Epithelial cell of proximal tubule (primary cell): ENCODE results near the gene DARS2. TPM values are rescaled to one million over a fixed set of nuclear protein-coding genes. Genes with fewer than 3 reads are reported as not detected.

Experiments
- DNase-seq: peaks from one replicate; pipeline ENCODE4 v3.0.0-alpha.2; 2011; ENCODE audit warnings: low read depth
- H3K4me3 ChIP-seq: 2 replicates; pipeline ENCODE4 v1.5.1; 2011; ENCODE audit warnings: low read depth, mild to moderate bottlenecking, low read length
- CTCF ChIP-seq: conservative IDR thresholded peaks from 2 replicates; pipeline ENCODE4 v1.5.1; 2012; ENCODE audit warnings: low read depth, mild to moderate bottlenecking, low read length
- total RNA-seq: library from RNA; depleted of rRNA; stranded (reverse); fragments of >200 nt; gene quantifications from 2 replicates; pipeline ENCODE4 v1.2.3, GENCODE V29; 2015

DARS2 gene
- total RNA-seq, 1 donor from 2014 or later: 39.6 TPM

- H3K4me3 ChIP-seq: no peak overlapping the region
- no peak for TF ChIP-seq CTCF
- DNase-seq: no peak
These were observed 63.2 kb downstream of the DARS2 start for GRCh38 chr1:173887627-173888026.

- TF ChIP-seq CTCF: no peak
- no peak for DNase-seq
- H3K4me3 ChIP-seq: no peak overlapping the region
These were observed 64.3 kb downstream of the DARS2 start for GRCh38 chr1:173888749-173889148.

GRCh38 chr1:173889885-173890284 lies 65.4 kb downstream of the DARS2 start:
- DNase-seq: no peak
- TF ChIP-seq CTCF: no peak
- H3K4me3 ChIP-seq: no peak overlapping the region

GRCh38 chr1:173893611-173894010 lies 69.1 kb downstream of the DARS2 start:
- no peak for TF ChIP-seq CTCF
- no peak overlapping the region for H3K4me3 ChIP-seq
- DNase-seq: no peak

GRCh38 chr1:173894189-173894588 lies 69.7 kb downstream of the DARS2 start:
- DNase-seq: no peak
- H3K4me3 ChIP-seq: no peak overlapping the region
- no peak for TF ChIP-seq CTCF

GRCh38 chr1:173900427-173900826 lies 76.0 kb downstream of the DARS2 start:
- TF ChIP-seq CTCF: no peak
- no peak for DNase-seq
- H3K4me3 ChIP-seq: no peak overlapping the region

GRCh38 chr1:173900992-173901391 lies 76.5 kb downstream of the DARS2 start:
- no peak for TF ChIP-seq CTCF
- no peak for DNase-seq
- H3K4me3 ChIP-seq: no peak overlapping the region
